NCI-H146 (cell line): ENCODE measurements around the gene SCAF4.
A peak's percentile ranks its signal among the peaks of the same experiment; 100 is the strongest.
"Not testable (repeated sequence)": the region's sequence is repeated elsewhere in the genome, so short reads cannot be mapped to it uniquely, and the experiment has no call there.

Experiments
- DNase-seq: peaks from one replicate; lab custom pipeline; 2025; lab: John Stamatoyannopoulos, UW

SCAF4 gene

GRCh38 chr21:31741116-31741515 is 9.2 kb upstream of the SCAF4 start:
- no peak for DNase-seq

- not testable (repeated sequence) for DNase-seq
Observed at GRCh38 chr21:31737586-31738397, 5.9 kb upstream of the SCAF4 start.

GRCh38 chr21:31735511-31735992 is 3.6 kb upstream of the SCAF4 start:
- no peak for DNase-seq

GRCh38 chr21:31733551-31734149 is 1.7 kb upstream of the SCAF4 start:
- no peak for DNase-seq

DNA sequence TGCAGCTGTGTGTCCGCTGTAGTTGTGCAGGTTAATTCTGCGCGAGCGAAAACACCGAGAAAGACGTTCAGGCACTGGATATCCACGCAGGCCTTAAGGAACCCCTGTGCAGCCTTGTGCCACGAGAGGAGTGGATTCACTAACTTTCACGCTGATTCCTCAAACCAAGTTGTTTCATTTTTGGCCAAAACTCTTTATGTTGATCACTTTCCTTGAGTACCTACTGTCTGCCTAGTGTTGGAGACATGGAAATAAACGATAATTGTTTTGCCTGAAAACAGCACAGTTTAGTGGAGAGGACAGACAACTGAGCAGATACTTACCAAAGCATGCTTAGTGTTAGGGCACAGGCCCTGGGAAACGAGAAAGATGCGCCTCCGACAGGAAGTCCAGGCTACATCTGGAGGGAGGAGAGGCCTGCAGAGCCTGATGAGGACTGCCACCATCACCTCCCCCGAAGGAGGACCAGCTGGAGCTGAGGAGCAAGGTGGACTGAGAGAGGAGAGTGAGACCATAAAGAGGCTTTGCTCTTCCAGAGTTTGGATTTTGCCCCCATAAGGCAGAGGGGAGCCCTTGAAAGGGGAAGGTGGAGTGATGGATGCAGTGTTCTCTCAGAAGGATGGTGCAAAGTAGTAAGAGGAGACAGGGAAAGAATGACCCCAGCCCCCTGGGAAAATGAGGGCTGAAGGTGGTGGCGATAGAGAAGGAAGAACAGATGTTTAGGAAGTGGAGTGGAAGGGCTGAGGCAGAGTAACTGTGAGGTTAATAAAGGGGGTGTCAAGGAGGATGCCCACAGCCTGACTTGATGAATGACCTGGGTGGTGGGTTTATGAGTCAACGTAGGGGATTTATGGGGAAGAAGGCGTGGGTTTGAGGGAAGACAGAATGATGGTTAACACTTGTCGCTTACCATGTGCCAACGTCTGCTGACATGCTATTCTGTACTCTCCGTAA is 956 bp upstream of the SCAF4 start:
- peak; percentile 42 for DNase-seq

DNA sequence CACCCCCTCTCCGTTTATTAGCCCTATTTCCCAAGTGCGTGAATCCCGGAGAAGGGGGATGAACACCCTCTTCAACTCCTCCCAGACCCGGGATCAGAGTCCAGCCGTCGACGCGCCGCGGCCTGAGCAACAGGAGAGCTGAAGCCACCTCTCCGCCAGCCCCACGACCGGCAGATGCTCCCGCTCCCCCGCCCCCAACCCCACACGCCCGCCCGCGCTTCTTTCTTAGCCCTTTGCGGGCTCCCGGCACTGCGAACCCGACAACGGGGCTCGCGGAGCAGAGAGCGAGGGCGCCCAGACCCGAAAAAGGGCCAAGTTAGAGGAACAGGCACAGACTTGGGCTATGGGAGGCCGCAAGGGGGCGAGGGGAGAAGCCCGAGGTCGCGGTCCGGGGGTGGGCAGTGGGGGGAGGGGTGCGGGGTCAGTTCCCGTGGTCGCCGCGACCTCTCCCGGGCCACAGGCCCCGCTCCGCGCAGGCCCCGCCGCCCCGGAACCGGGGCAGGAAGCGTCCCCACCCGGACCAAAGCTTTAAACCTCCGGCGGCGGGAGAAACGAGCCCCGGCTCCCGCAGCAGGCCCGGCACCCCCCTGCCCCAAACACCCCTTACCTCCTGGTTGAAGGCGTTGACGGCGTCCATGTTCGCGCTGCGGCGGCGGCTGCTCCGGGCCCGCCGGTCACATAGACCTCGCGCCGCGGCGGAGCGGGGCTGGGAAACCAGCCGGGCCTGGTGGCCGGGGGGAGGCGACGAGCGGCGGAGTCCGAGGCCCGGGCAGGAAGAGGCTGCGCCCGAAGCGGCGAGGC is 662 bp downstream of the SCAF4 start:
- peak; percentile 35 for DNase-seq

DNA sequence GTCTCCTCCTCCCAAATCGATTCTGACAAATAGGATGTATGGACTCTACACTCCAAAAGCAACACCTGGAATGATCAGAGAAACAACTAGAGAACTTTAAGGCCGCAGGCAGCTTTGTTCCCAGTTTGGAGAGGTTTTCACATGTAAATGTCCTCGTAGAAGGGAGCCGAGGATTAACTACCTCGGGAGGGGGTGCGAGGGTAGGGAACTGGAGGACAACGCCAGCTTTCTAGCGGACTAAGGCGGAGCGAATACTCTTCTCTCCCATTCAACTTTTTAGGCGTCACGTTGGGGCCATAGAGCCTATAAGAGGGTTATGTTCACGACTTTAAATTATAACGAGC is 1.2 kb downstream of the SCAF4 start:
- DNase-seq = peak; percentile 28

- DNase-seq = no peak
Observed at GRCh38 chr21:31729622-31730343, 2.1 kb downstream of the SCAF4 start.

DNA sequence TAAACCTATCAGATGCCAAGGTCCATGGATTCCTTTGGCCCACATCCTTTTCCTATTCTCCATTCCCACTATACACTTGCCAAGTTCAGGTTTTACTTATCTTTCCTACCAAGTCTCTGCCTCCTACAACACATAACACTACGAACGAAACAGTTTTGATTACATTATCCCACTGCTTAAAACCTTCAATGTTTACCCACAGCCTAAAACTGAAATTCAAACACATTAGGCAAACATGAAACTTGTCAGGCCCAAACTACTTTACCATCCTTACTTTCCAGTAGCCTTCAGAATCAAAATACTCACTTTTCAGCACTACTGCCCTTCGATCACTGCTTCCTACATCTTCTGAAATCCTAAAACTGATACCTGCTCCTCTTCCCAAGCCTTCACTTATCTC is 3.0 kb downstream of the SCAF4 start:
- DNase-seq = no peak

DNA sequence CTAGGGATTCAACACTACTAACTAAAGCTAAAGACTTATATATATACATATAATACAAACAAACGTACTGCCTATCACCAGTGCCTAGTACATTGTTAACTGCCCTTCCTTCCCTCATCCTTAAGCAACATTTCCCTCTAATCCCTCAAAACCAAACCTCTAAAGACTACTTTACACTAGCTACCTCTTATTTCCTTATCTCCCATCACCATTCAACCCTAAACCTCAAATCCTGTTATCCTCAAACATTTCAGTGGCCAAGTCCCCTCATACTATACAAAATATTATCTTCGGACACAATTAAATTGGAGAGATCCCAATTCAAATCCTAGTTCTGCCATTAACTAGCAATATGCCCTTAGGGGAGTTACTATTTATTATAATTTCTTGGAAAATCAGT is 3.7 kb downstream of the SCAF4 start:
- DNase-seq = no peak

DNA sequence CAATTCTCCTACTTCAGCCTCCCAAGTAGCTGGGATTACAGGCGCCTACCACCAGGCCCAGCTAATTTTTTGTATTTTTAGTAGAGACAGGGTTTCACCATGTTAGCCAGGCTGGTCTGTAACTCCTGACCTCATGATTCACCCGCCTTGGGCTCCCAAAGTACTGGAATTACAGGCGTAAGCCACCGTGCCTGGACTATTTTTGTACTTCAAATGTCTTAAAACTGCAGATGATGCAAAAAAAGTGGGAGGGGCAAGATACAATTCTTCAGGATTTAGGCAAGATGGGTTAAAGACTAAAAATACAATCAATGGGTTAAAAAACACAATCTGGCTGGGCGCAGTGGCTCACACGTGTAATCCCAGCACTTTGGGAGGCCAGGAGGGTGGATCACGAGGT is 4.7 kb downstream of the SCAF4 start:
- no peak for DNase-seq

- DNase-seq = no peak
Observed at GRCh38 chr21:31726407-31726806, 5.5 kb downstream of the SCAF4 start.

DNA sequence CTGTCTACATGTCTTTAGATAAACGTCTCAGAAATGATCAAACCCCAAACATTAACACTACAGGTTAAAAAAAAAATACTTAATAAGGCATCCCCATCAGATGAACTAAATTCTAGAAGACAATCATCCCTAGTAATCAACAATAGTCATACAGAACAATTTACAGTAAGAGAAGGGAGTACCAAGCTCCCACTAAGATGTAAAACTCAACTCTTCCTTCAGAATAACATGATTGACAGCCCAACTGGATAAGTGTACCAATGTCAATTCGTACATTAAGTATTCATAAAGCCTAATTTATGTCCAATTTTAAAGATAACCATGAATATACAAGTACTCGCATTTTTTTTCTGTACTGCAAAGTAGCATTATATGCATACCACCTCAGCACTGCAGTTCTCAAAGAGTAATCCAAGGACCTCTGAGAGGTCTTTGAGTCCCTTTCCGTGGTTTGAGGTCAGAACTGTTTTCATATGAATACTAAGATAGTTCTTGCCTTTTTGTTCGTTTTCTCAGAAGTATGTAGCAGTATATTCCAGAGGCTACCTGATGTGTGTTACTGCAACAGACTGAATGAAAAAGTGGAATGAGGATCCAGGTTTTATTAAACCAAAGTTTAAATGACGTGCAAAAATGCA is 6.6 kb downstream of the SCAF4 start:
- no peak for DNase-seq

- no peak for DNase-seq
Observed at GRCh38 chr21:31724552-31724951, 7.4 kb downstream of the SCAF4 start.

GRCh38 chr21:31721381-31721780 is 10.5 kb downstream of the SCAF4 start:
- DNase-seq = no peak

GRCh38 chr21:31720739-31721138 is 11.2 kb downstream of the SCAF4 start:
- DNase-seq = no peak

- no peak for DNase-seq
Observed at GRCh38 chr21:31720330-31720729, 11.6 kb downstream of the SCAF4 start.

GRCh38 chr21:31716106-31716505 is 15.8 kb downstream of the SCAF4 start:
- DNase-seq = no peak

GRCh38 chr21:31714741-31715365 is 17.1 kb downstream of the SCAF4 start:
- DNase-seq = no peak
